IPS DF 6.9 (cell line): ENCODE measurements around the gene HOXD8.

Experiments used
- DNase-seq: peaks from one replicate; pipeline ENCODE4 v3.0.0-alpha.2; 2013; ENCODE audit warnings: low read depth, low spot score
- H3K27ac ChIP-seq: one replicate; pipeline ENCODE4 v1.5.1; 2013; ENCODE audit warnings: low read length, control low read depth
- H3K27me3 ChIP-seq: 2 replicates; pipeline ENCODE4 v1.6.1; 2013; ENCODE audit warnings: mild to moderate bottlenecking, low read length; ENCODE audit not compliant: control insufficient read depth, insufficient read depth
- H3K36me3 ChIP-seq: 2 replicates; pipeline ENCODE4 v1.6.1; 2013; ENCODE audit warnings: low read length; ENCODE audit not compliant: control insufficient read depth, insufficient read depth
- H3K4me1 ChIP-seq: 2 replicates; pipeline ENCODE4 v1.6.1; 2013; ENCODE audit warnings: low read length; ENCODE audit not compliant: control insufficient read depth, insufficient read depth
- H3K4me3 ChIP-seq: 2 replicates; pipeline ENCODE4 v1.5.1; 2013; ENCODE audit warnings: mild to moderate bottlenecking, low read length
- H3K9me3 ChIP-seq: 2 replicates; pipeline ENCODE4 v1.6.1; 2013; ENCODE audit warnings: low read length, inconsistent platforms; ENCODE audit not compliant: control insufficient read depth, insufficient read depth
- WGBS: extraction: QIAGEN DNeasy Blood & Tissue Kit; methylation state at CpG from one replicate; pipeline ENCODE4 v1.1.7; 2013; ENCODE audit warnings: mixed read lengths, missing lambda C conversion rate; ENCODE audit not compliant: insufficient read length, insufficient coverage; 5-methylcytosine and 5-hydroxymethylcytosine counted together

HOXD8 gene

GRCh38 chr2:176128982-176129796 lies at the start of gene HOXD8:
TSS of gene HOXD8 (plus strand) at chr2:176129705. CDS start at chr2:176130367, 662 bp downstream.
- WGBS = no CpG with 5 or more reads among the region's 64 CpGs
- Histone ChIP-seq H3K36me3 (no peaks in the 10 kb centered on the region), H3K27ac (no peak within 1 kb of the TSS), H3K9me3 (no peaks in the 10 kb centered on the region), H3K4me1 (peaks cover 6% of the 10 kb centered on the region; the same call in 1 of the 2 replicates), H3K27me3 (peaks cover 88% of the 10 kb centered on the region), H3K4me3 (no peak within 1 kb of the TSS; the same call in 1 of the 2 replicates)
- no peak for DNase-seq

GRCh38 chr2:176079831-176080539 lies 49.5 kb upstream of the HOXD8 start:
- DNase-seq = no peak
- no CpG with 5 or more reads among the region's 86 CpGs for WGBS
- H3K4me3 ChIP-seq = peak overlapping the region; percentile 2; the same call in 1 of the 2 replicates
- no peaks in the 10 kb centered on the region for H3K36me3 ChIP-seq
- no peak overlapping the region for H3K27ac ChIP-seq
- peaks cover 84% of the 10 kb centered on the region for H3K27me3 ChIP-seq
- peaks cover 4% of the 10 kb centered on the region; the same call in 1 of the 2 replicates for H3K4me1 ChIP-seq
- H3K9me3 ChIP-seq = no peaks in the 10 kb centered on the region

GRCh38 chr2:176080540-176081375 lies 48.7 kb upstream of the HOXD8 start:
- DNase-seq = no peak
- no peaks in the 10 kb centered on the region for H3K9me3 ChIP-seq
- peak overlapping the region; percentile 2; the same call in 1 of the 2 replicates for H3K4me3 ChIP-seq
- H3K27me3 ChIP-seq = peaks cover 84% of the 10 kb centered on the region
- H3K36me3 ChIP-seq = no peaks in the 10 kb centered on the region
- WGBS = no CpG with 5 or more reads among the region's 68 CpGs
- H3K4me1 ChIP-seq = peaks cover 6% of the 10 kb centered on the region; the same call in 1 of the 2 replicates
- H3K27ac ChIP-seq = no peak overlapping the region

GRCh38 chr2:176081376-176081836 lies 48.1 kb upstream of the HOXD8 start:
- Histone ChIP-seq H3K27ac (no peak overlapping the region), H3K4me3 (no peak overlapping the region), H3K9me3 (no peaks in the 10 kb centered on the region), H3K27me3 (peaks cover 85% of the 10 kb centered on the region), H3K36me3 (no peaks in the 10 kb centered on the region), H3K4me1 (peaks cover 6% of the 10 kb centered on the region; the same call in 1 of the 2 replicates)
- DNase-seq = no peak
- no CpG with 5 or more reads among the region's 17 CpGs for WGBS

- no peak overlapping the region for H3K4me3 ChIP-seq
- H3K4me1 ChIP-seq = peaks cover 6% of the 10 kb centered on the region; the same call in 1 of the 2 replicates
- no peak for DNase-seq
- H3K9me3 ChIP-seq = no peaks in the 10 kb centered on the region
- no peaks in the 10 kb centered on the region for H3K36me3 ChIP-seq
- no peak overlapping the region for H3K27ac ChIP-seq
- peaks cover 85% of the 10 kb centered on the region for H3K27me3 ChIP-seq
- WGBS = no CpG with 5 or more reads among the region's 62 CpGs
Observed at GRCh38 chr2:176081837-176082524, 47.5 kb upstream of the HOXD8 start.

- no peak overlapping the region for H3K4me3 ChIP-seq
- peaks cover 89% of the 10 kb centered on the region for H3K27me3 ChIP-seq
- H3K9me3 ChIP-seq = no peaks in the 10 kb centered on the region
- H3K4me1 ChIP-seq = peaks cover 6% of the 10 kb centered on the region; the same call in 1 of the 2 replicates
- no peak overlapping the region for H3K27ac ChIP-seq
- no peaks in the 10 kb centered on the region for H3K36me3 ChIP-seq
- DNase-seq = no peak
- no CpG with 5 or more reads among the region's 10 CpGs for WGBS
Observed at GRCh38 chr2:176082525-176082823, 47.0 kb upstream of the HOXD8 start.

GRCh38 chr2:176082824-176083751 lies 46.4 kb upstream of the HOXD8 start:
- H3K27ac ChIP-seq = no peak overlapping the region
- no peak for DNase-seq
- no peak overlapping the region for H3K4me3 ChIP-seq
- no peaks in the 10 kb centered on the region for H3K36me3 ChIP-seq
- H3K4me1 ChIP-seq = peaks cover 7% of the 10 kb centered on the region
- no CpG with 5 or more reads among the region's 66 CpGs for WGBS
- peaks cover 94% of the 10 kb centered on the region for H3K27me3 ChIP-seq
- H3K9me3 ChIP-seq = no peaks in the 10 kb centered on the region

GRCh38 chr2:176083796-176084261 lies 45.7 kb upstream of the HOXD8 start, which contains the start of gene EVX2:
TSS of gene EVX2 (minus strand) at chr2:176083962. CDS start at chr2:176083776, 186 bp downstream.
- Histone ChIP-seq H3K27ac (no peak within 1 kb of the TSS), H3K9me3 (no peaks in the 10 kb centered on the region), H3K36me3 (no peaks in the 10 kb centered on the region), H3K27me3 (peaks cover 94% of the 10 kb centered on the region), H3K4me3 (no peak within 1 kb of the TSS), H3K4me1 (peaks cover 7% of the 10 kb centered on the region)
- no peak for DNase-seq
- WGBS = no CpG with 5 or more reads among the region's 27 CpGs

GRCh38 chr2:176084611-176085119 lies 44.8 kb upstream of the HOXD8 start:
- peaks cover 7% of the 10 kb centered on the region for H3K4me1 ChIP-seq
- peaks cover 94% of the 10 kb centered on the region for H3K27me3 ChIP-seq
- no peaks in the 10 kb centered on the region for H3K36me3 ChIP-seq
- no peak for DNase-seq
- H3K9me3 ChIP-seq = no peaks in the 10 kb centered on the region
- no CpG with 5 or more reads among the region's 26 CpGs for WGBS
- no peak overlapping the region for H3K4me3 ChIP-seq
- H3K27ac ChIP-seq = no peak overlapping the region
